IMR-90 (cell line): ENCODE results near the gene KYAT1. TPM values are rescaled to one million over a fixed set of nuclear protein-coding genes. Genes with fewer than 3 reads are reported as not detected.

ENCODE experiments used
- ATAC-seq: fragments of 200-7000 bp; cut with Tn5 transposase; 2 replicates; pipeline ENCODE4 v1.9.1; 2020; ENCODE audit warnings: low read depth, mild to moderate bottlenecking, moderate library complexity
- BruUV-seq: library from RNA; stranded (reverse); fragments of 400-500 nt; replicated peaks from 2 replicates; lab custom pipeline; 2021; lab: Mats Ljungman, UMichigan
- CTCF ChIA-PET: fragments of 300-600 bp; formaldehyde crosslinking; extraction: SDS; loops from one replicate; lab custom pipeline; 2021; ENCODE audit warnings: antibody characterized with exemption; lab: Yijun Ruan, JAX
- POLR2A ChIA-PET: fragments of 300-600 bp; sonication (Branson Sonifier 250); formaldehyde crosslinking; loops from one replicate; lab custom pipeline; 2022; ENCODE audit warnings: antibody characterized with exemption; ENCODE audit not compliant: unreplicated experiment; lab: Charles Lee
- DNase-seq: peaks from one replicate; pipeline ENCODE4 v3.0.0; 2013
- H2AFZ ChIP-seq: replicated peaks from 2 replicates; pipeline ENCODE3; 2013; ENCODE audit warnings: low read length, mild to moderate bottlenecking; ENCODE audit not compliant: poor library complexity
- H2AK5ac ChIP-seq: 2 replicates; pipeline ENCODE4 v1.6.1; 2013; ENCODE audit warnings: low read depth, low read length, inconsistent platforms
- H2AK9ac ChIP-seq: replicated peaks from 2 replicates; pipeline ENCODE3; 2013; ENCODE audit warnings: mild to moderate bottlenecking, low read depth, low read length, moderate library complexity; ENCODE audit not compliant: poor library complexity
- H2BK120ac ChIP-seq: 2 replicates; pipeline ENCODE4 v1.6.1; 2013; ENCODE audit warnings: low read depth, low read length, inconsistent platforms
- H2BK15ac ChIP-seq: 3 replicates; pipeline ENCODE4 v1.6.1; 2013; ENCODE audit warnings: low read depth, low read length, inconsistent platforms
- H2BK20ac ChIP-seq: 2 replicates; pipeline ENCODE4 v1.6.1; 2013; ENCODE audit warnings: low read depth, mild to moderate bottlenecking, inconsistent platforms, low read length, moderate library complexity
- H2BK5ac ChIP-seq: 2 replicates; pipeline ENCODE4 v1.6.1; 2013; ENCODE audit warnings: mild to moderate bottlenecking, low read depth, low read length, inconsistent platforms; ENCODE audit not compliant: poor library complexity, severe bottlenecking
- H3K14ac ChIP-seq: replicated peaks from 2 replicates; pipeline ENCODE4 v1.6.1; 2013; ENCODE audit warnings: low read depth, low read length, inconsistent platforms
- H3K18ac ChIP-seq: 2 replicates; pipeline ENCODE4 v1.6.1; 2013; ENCODE audit warnings: low read depth, low read length, control low read depth
- H3K23ac ChIP-seq: 2 replicates; pipeline ENCODE4 v1.6.1; 2013; ENCODE audit warnings: low read depth, low read length, inconsistent platforms
- H3K27ac ChIP-seq: 2 replicates; pipeline ENCODE4 v1.5.1; 2013; ENCODE audit warnings: mild to moderate bottlenecking, control low read depth, low read length; ENCODE audit not compliant: insufficient read depth
- H3K27me3 ChIP-seq: 2 replicates; pipeline ENCODE4 v1.6.1; 2013; ENCODE audit warnings: low read length; ENCODE audit not compliant: control insufficient read depth, insufficient read depth
- H3K36me3 ChIP-seq: 2 replicates; pipeline ENCODE4 v1.6.1; 2013; ENCODE audit warnings: low read length, mixed read lengths; ENCODE audit not compliant: control insufficient read depth, insufficient read depth
- H3K4ac ChIP-seq: 2 replicates; pipeline ENCODE4 v1.6.1; 2013; ENCODE audit warnings: low read depth, low read length, inconsistent platforms
- H3K4me1 ChIP-seq: 2 replicates; pipeline ENCODE4 v1.6.1; 2013; ENCODE audit warnings: low read length, mixed read lengths; ENCODE audit not compliant: control insufficient read depth, insufficient read depth
- H3K4me2 ChIP-seq: 2 replicates; pipeline ENCODE4 v1.6.1; 2013; ENCODE audit warnings: low read depth, mild to moderate bottlenecking, control low read depth, low read length, moderate library complexity
- H3K4me3 ChIP-seq: 2 replicates; pipeline ENCODE4 v1.5.1; 2013; ENCODE audit warnings: low read depth, mild to moderate bottlenecking, control low read depth, low read length, moderate library complexity; ENCODE audit not compliant: insufficient read depth
- H3K56ac ChIP-seq: 2 replicates; pipeline ENCODE4 v1.6.1; 2013; ENCODE audit warnings: low read length, inconsistent platforms; ENCODE audit not compliant: insufficient read depth; ENCODE audit errors: extremely low read depth
- H3K79me1 ChIP-seq, 2 experiments: 2 replicates each; pipeline ENCODE4 v1.6.1; 2013; ENCODE audit warnings: low read length in 2 of 2, inconsistent platforms in 1 of 2, low read depth in 1 of 2
- H3K9ac ChIP-seq: 2 replicates; pipeline ENCODE4 v1.6.1; 2013; ENCODE audit warnings: low read depth, low read length, control low read depth
- H3K9me1 ChIP-seq: 2 replicates; pipeline ENCODE4 v1.6.1; 2013; ENCODE audit warnings: low read length, inconsistent platforms; ENCODE audit not compliant: insufficient read depth
- H3K9me3 ChIP-seq: 2 replicates; pipeline ENCODE4 v1.6.1; 2013; ENCODE audit warnings: low read length; ENCODE audit not compliant: control insufficient read depth, insufficient read depth
- H4K20me1 ChIP-seq: 2 replicates; pipeline ENCODE4 v1.6.1; 2013; ENCODE audit warnings: low read length, inconsistent platforms; ENCODE audit not compliant: insufficient read depth
- H4K5ac ChIP-seq: 2 replicates; pipeline ENCODE4 v1.6.1; 2013; ENCODE audit warnings: mild to moderate bottlenecking, low read depth, low read length, control low read depth
- H4K8ac ChIP-seq, 2 experiments: 2 replicates each; pipeline ENCODE4 v1.6.1; 2013; ENCODE audit warnings: low read depth in 2 of 2, low read length in 2 of 2, control low read depth in 1 of 2, inconsistent platforms in 1 of 2
- H4K91ac ChIP-seq: 2 replicates; pipeline ENCODE4 v1.6.1; 2013; ENCODE audit warnings: low read depth, low read length, inconsistent platforms; ENCODE audit not compliant: insufficient read depth
- CEBPB ChIP-seq: IDR thresholded peaks from 2 replicates; pipeline ENCODE4 v1.6.1; 2012; ENCODE audit warnings: low read depth, low read length, improper control_type of control experiment
- FOS ChIP-seq: fragments of 150-350 bp; IDR thresholded peaks from 2 replicates; pipeline ENCODE4 v1.6.1; 2016; ENCODE audit warnings: low read depth, low read length
- MAFK ChIP-seq: IDR thresholded peaks from 2 replicates; pipeline ENCODE4 v1.6.1; 2012; ENCODE audit warnings: low read depth, low read length, improper control_type of control experiment
- NFE2L2 ChIP-seq: fragments of 150-350 bp; IDR thresholded peaks from 2 replicates; pipeline ENCODE4 v1.6.1; 2016; ENCODE audit warnings: low read depth, mild to moderate bottlenecking, low read length
- POLR2A ChIP-seq: IDR thresholded peaks from 2 replicates; pipeline ENCODE4 v1.6.1; 2012; ENCODE audit warnings: mild to moderate bottlenecking, low read depth, low read length
- RAD21 ChIP-seq: IDR thresholded peaks from 2 replicates; pipeline ENCODE4 v1.6.1; 2012; ENCODE audit warnings: low read length, improper control_type of control experiment
- RCOR1 ChIP-seq: IDR thresholded peaks from 2 replicates; pipeline ENCODE4 v1.6.1; 2012; ENCODE audit warnings: mild to moderate bottlenecking, low read length, improper control_type of control experiment; ENCODE audit not compliant: insufficient replicate concordance
- SMC3 ChIP-seq: fragments of 150-350 bp; IDR thresholded peaks from 2 replicates; pipeline ENCODE4 v1.6.1; 2016; ENCODE audit warnings: low read depth, mild to moderate bottlenecking, antibody characterized with exemption, low read length, moderate library complexity
- USF2 ChIP-seq: fragments of 150-350 bp; IDR thresholded peaks from 2 replicates; pipeline ENCODE4 v1.6.1; 2017; ENCODE audit warnings: mild to moderate bottlenecking, antibody characterized with exemption, low read length, low read depth
- WGBS, 2 experiments: methylation state at CpG; one replicate each; pipeline versions ENCODE4 v1.1.5 to v1.1.7; 2013; ENCODE audit warnings: missing lambda C conversion rate in 2 of 2; ENCODE audit not compliant: insufficient read length in 1 of 2; ENCODE audit errors: extremely low coverage in 2 of 2; 5-methylcytosine and 5-hydroxymethylcytosine counted together
- dilution Hi-C: fragments of 300-500 bp; cut with HindIII; formaldehyde crosslinking; loops from one replicate; pipeline ENCODE4 v1.14.3; 2018; ENCODE audit warnings: low sequenced_read_pairs; ENCODE audit not compliant: unreplicated experiment
- in situ Hi-C: fragments of 300-500 bp; cut with MboI; formaldehyde crosslinking; loops from 3 replicates; pipeline ENCODE4 v1.14.3; 2019; ENCODE audit warnings: low sequenced_read_pairs, inconsistent platforms, mixed read lengths
- intact Hi-C: fragments of 100-400 bp; cut with micrococcal nuclease; formaldehyde crosslinking; loops from 2 replicates; pipeline ENCODE4 v1.10.0; 2022
- polyA plus RNA-seq, 3 experiments: library from polyadenylated mRNA; depleted of rRNA; stranded (reverse); fragments of >200 nt; gene quantifications; 2 replicates each; pipeline ENCODE4 v1.2.3, GENCODE V29; 2012; ENCODE audit warnings: low replicate concordance in 1 of 3
- total RNA-seq: library from RNA; depleted of rRNA; stranded (reverse); fragments of >200 nt; gene quantifications from 2 replicates; pipeline ENCODE4 v1.2.3, GENCODE V29; 2012

Gene KYAT1
- total and polyA plus RNA-seq, 2 of the 4 experiments (the other 2 are of a cell fraction): 6.8 to 9.5 TPM

DNA sequence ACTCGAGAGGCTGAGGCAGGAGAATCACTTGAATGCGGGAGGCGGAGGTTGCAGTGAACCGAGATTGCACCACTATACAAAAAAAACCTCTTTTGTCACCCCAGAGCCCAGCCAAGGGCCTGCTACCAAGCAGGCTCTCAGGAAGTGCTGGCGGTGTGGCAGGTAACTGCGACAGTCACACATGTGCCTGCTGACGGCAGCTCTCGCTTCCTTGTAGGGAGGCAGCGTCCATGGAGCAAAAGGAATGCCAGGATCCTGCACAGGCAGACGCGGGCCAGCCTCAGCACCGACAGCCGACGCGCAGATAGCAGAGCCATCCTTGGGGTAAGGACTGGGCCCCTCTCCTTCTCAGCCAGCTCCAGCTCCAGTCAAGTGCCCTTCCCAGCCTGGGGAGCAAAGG is 4.0 kb upstream of the KYAT1 start:
- Histone ChIP-seq H3K27ac (no peak overlapping the region), H2BK20ac (no peak overlapping the region), H3K23ac (no peak overlapping the region), H3K4me1 (peaks cover 20% of the 10 kb centered on the region), H4K91ac (no peak overlapping the region), H3K27me3 (no peaks in the 10 kb centered on the region), H4K8ac (no peak overlapping the region), H3K4ac (no peak overlapping the region), H3K79me1 (peaks cover 16 to 79% of the 10 kb centered on the region in 2 experiments), H3K18ac (no peak overlapping the region), H2AK5ac (peak overlapping the region; percentile 35; the same call in 1 of the 2 replicates), H3K9me3 (no peaks in the 10 kb centered on the region), H3K56ac (no peak overlapping the region), H2AFZ (no peak overlapping the region), H3K9ac (no peak overlapping the region), H2BK5ac (no peak overlapping the region), H2AK9ac (no peak overlapping the region), H2BK120ac (no peak overlapping the region), H4K20me1 (peaks cover 43% of the 10 kb centered on the region), H3K4me3 (no peak overlapping the region), H3K14ac (no peak overlapping the region), H3K9me1 (peaks cover 33% of the 10 kb centered on the region), H3K4me2 (no peak overlapping the region), H3K36me3 (peaks cover 39% of the 10 kb centered on the region), H4K5ac (no peak overlapping the region), H2BK15ac (no peak overlapping the region)
- DNase-seq (no peak), ATAC-seq (no peak)
- ChIA-PET POLR2A (no interaction called here), CTCF (no interaction called here)
- intact Hi-C loops: no loop called here
- dilution Hi-C loops: no loop called here
- TF ChIP-seq RCOR1 (no peak), CEBPB (no peak), FOS (no peak), SMC3 (no peak), RAD21 (no peak), MAFK (no peak), NFE2L2 (no peak), POLR2A (no peak), USF2 (no peak)
- WGBS, 2 experiments: 95% methylated on average over 4 of the region's 15 CpGs; no CpG with 5 or more reads in 1 of the 2 experiments
- no TSS peak for BruUV-seq
- in situ Hi-C loops: no loop called here
